BJ (cell line): ENCODE results near the gene WDFY1. TPM values are rescaled to one million over a fixed set of nuclear protein-coding genes. Genes with fewer than 3 reads are reported as not detected.

Experiments used
- CTCF ChIA-PET: fragments of 350-600 bp; formaldehyde crosslinking; extraction: SDS; loops from one replicate; lab custom pipeline; 2021; ENCODE audit warnings: antibody characterized with exemption, inconsistent platforms; lab: Yijun Ruan, JAX
- POLR2A ChIA-PET: fragments of 300-600 bp; sonication (Branson Sonifier 250); formaldehyde crosslinking; extraction: SDS; loops from one replicate; lab custom pipeline; 2021; ENCODE audit warnings: antibody characterized with exemption; lab: Charles Lee
- DNase-seq: peaks from one replicate; pipeline ENCODE4 v3.0.0-alpha.2; 2011; ENCODE audit warnings: low read depth
- H3K27me3 ChIP-seq: 2 replicates; pipeline ENCODE4 v1.6.0; 2011; ENCODE audit warnings: low read length; ENCODE audit not compliant: control insufficient read depth, insufficient read depth
- H3K36me3 ChIP-seq: 2 replicates; pipeline ENCODE4 v1.5.1; 2011; ENCODE audit warnings: low read length; ENCODE audit not compliant: control insufficient read depth, insufficient read depth
- H3K4me3 ChIP-seq: 2 replicates; pipeline ENCODE4 v1.5.1; 2011; ENCODE audit warnings: low read depth, mild to moderate bottlenecking, control low read depth, low read length
- polyA plus RNA-seq: library from polyadenylated mRNA; depleted of rRNA; stranded (reverse); fragments of >200 nt; gene quantifications from 2 replicates; pipeline ENCODE4 v1.2.3, GENCODE V29; 2011
- TF ChIP-seq, protein P1 (sequence below): IDR thresholded peaks from 2 replicates; pipeline ENCODE4 v1.5.1; 2011; ENCODE audit warnings: low read depth, mild to moderate bottlenecking, control low read depth, inconsistent platforms, low read length, moderate library complexity; ENCODE audit not compliant: insufficient read depth

The WDFY1 gene
- polyA plus RNA-seq, 1 experiment, result 90.6 TPM

- H3K27me3 ChIP-seq, result no peaks in the 10 kb centered on the region
- POLR2A ChIA-PET, result no interaction called here
- DNase-seq, result no peak
- no peak overlapping the region for H3K4me3 ChIP-seq
- TF ChIP-seq, protein P1, sequence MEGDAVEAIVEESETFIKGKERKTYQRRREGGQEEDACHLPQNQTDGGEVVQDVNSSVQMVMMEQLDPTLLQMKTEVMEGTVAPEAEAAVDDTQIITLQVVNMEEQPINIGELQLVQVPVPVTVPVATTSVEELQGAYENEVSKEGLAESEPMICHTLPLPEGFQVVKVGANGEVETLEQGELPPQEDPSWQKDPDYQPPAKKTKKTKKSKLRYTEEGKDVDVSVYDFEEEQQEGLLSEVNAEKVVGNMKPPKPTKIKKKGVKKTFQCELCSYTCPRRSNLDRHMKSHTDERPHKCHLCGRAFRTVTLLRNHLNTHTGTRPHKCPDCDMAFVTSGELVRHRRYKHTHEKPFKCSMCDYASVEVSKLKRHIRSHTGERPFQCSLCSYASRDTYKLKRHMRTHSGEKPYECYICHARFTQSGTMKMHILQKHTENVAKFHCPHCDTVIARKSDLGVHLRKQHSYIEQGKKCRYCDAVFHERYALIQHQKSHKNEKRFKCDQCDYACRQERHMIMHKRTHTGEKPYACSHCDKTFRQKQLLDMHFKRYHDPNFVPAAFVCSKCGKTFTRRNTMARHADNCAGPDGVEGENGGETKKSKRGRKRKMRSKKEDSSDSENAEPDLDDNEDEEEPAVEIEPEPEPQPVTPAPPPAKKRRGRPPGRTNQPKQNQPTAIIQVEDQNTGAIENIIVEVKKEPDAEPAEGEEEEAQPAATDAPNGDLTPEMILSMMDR, result no peak
- no peaks in the 10 kb centered on the region for H3K36me3 ChIP-seq
- CTCF ChIA-PET, result interaction anchor here (0.6 kb wide), 1 partner anchor 135 kb away, joined by 4 read pairs; no protein-coding TSS in a partner anchor
These were observed 28.8 kb downstream of the WDFY1 start for GRCh38 chr2:223916181-223916920.

DNA sequence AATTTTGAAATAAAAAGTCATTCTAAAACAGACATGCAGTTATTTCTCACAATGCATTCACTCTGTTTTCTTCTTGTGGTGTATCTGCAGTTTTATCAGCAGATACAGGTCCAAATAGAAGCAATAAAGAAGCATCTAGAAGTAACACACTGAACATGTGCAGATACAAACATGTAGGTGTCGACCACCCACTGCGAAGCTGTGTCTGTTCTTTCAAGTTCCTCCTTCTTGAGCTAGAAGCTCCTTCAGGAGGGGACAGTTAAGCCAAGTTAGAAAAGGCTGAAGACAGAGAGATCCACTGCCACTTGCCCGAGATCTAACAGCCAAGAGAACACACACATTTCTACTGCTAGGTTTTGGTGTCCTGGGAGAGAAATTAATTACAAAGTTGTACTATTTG is 30.1 kb downstream of the WDFY1 start:
- ChIA-PET POLR2A (no interaction called here), CTCF (interaction anchor here (1.0 kb wide), 1 partner anchor 10 kb away, joined by 3 read pairs; no protein-coding TSS in a partner anchor)
- Histone ChIP-seq H3K27me3 (no peaks in the 10 kb centered on the region), H3K36me3 (no peaks in the 10 kb centered on the region), H3K4me3 (no peak overlapping the region)
- no peak for DNase-seq
- TF ChIP-seq, protein P1, result no peak

GRCh38 chr2:223914324-223914723 is 30.8 kb downstream of the WDFY1 start:
- no peak for DNase-seq
- Histone ChIP-seq H3K27me3 (no peaks in the 10 kb centered on the region), H3K4me3 (no peak overlapping the region), H3K36me3 (peaks cover 2% of the 10 kb centered on the region; the same call in 1 of the 2 replicates)
- TF ChIP-seq, protein P1, result no peak
- POLR2A ChIA-PET, result no interaction called here
- CTCF ChIA-PET, result interaction anchor here (1.0 kb wide), 1 partner anchor 10 kb away, joined by 3 read pairs; no protein-coding TSS in a partner anchor

- no peak for DNase-seq
- peaks cover 3% of the 10 kb centered on the region; the same call in 1 of the 2 replicates for H3K36me3 ChIP-seq
- ChIA-PET POLR2A (no interaction called here), CTCF (interaction anchor here (1.2 kb wide), 1 partner anchor 15 kb away, joined by 3 read pairs; no protein-coding TSS in a partner anchor)
- no peaks in the 10 kb centered on the region for H3K27me3 ChIP-seq
- no peak overlapping the region for H3K4me3 ChIP-seq
- TF ChIP-seq, protein P1, result no peak
These were observed 36.0 kb downstream of the WDFY1 start for GRCh38 chr2:223909001-223909741.
